ENCODE data around the gene SULT1C3.

- TF ChIP-seq CHD2 (IDR thresholded peaks at IDR 0.05; ENCODE audit: low read length) (no peak), RXRA (IDR thresholded peaks at IDR 0.05; ENCODE audit: insufficient read depth, low read depth, low read length) (no peak), CTCF (IDR thresholded peaks at IDR 0.05; ENCODE audit: control extremely low read depth in 1 of 3, insufficient read depth in 1 of 3, low read depth in 1 of 3, low read length in 3 of 3) (no peak), CHD1 (IDR thresholded peaks at IDR 0.05; ENCODE audit: low read depth, low read length) (no peak), SRF (IDR thresholded peaks at IDR 0.05; ENCODE audit: low read depth, low read length) (no peak), POU5F1 (IDR thresholded peaks at IDR 0.05; ENCODE audit: low read depth, low read length) (no peak), POLR2A (IDR thresholded peaks at IDR 0.05; ENCODE audit: control extremely low read depth in 1 of 2, low read depth in 2 of 2, low read length in 2 of 2) (peak in 1 of 2 experiments; percentile 72; a peak in 1 of 3 replicates)
- TF ChIP-seq, protein P1, sequence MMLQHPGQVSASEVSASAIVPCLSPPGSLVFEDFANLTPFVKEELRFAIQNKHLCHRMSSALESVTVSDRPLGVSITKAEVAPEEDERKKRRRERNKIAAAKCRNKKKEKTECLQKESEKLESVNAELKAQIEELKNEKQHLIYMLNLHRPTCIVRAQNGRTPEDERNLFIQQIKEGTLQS (IDR thresholded peaks at IDR 0.05; ENCODE audit: insufficient read depth, low read depth, low read length): no peak
- TF ChIP-seq, protein P2, sequence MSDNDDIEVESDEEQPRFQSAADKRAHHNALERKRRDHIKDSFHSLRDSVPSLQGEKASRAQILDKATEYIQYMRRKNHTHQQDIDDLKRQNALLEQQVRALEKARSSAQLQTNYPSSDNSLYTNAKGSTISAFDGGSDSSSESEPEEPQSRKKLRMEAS (IDR thresholded peaks at IDR 0.05): peak; percentile 45
These were observed 48.9 kb downstream of the SULT1C3 start, which contains the start of gene SULT1C2 for GRCh38 chr2:108288534-108289106.

All from H1 (cell line).